ENCODE measurements around the gene TTLL12.
A peak's percentile ranks its signal among the peaks of the same experiment; 100 is the strongest.

TTLL12 gene

DNA sequence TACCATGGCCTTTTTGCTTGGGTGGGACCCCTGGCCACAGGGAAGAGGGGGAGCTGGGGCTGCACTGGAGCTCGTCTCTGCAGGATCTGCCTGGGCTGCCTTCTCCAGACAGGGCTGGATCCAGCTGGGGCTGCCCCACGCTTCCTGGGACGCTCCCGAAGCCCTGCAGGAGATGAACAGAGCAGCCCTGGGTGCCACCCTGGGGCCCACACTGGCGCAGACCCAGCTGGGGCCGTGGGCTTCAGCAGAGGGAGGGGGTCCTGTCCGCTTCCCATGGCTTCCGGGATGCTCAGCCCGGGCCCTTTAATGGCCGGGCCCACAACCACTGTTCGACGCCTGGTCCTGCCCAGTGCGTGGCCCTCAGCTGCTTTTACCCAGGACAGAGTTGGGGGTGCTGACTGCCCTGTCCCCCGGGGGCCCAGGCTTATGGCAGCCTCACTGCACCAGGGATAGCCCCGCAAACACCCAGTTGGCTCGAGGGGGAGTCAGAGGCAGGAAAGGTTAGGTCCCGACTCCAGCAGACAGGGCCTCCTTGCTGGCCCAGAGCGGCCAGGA, 23.6 kb downstream of the TTLL12 start:
- no peak overlapping the region for H3K4me3 ChIP-seq (replicated peaks; ENCODE audit: insufficient read depth, low read length)
- TF ChIP-seq POLR2AphosphoS5 (IDR thresholded peaks at IDR 0.05; ENCODE audit: low read depth) (0 out of 2 replicates have a peak, but pooled peaks have one; percentile 14), SPI1 (IDR thresholded peaks at IDR 0.05; ENCODE audit: borderline replicate concordance, low read depth) (no peak), REST (IDR thresholded peaks at IDR 0.05; ENCODE audit: insufficient replicate concordance, low read depth) (no peak), GABPA (IDR thresholded peaks at IDR 0.05; ENCODE audit: low read depth) (no peak)
- TF ChIP-seq, protein P1, sequence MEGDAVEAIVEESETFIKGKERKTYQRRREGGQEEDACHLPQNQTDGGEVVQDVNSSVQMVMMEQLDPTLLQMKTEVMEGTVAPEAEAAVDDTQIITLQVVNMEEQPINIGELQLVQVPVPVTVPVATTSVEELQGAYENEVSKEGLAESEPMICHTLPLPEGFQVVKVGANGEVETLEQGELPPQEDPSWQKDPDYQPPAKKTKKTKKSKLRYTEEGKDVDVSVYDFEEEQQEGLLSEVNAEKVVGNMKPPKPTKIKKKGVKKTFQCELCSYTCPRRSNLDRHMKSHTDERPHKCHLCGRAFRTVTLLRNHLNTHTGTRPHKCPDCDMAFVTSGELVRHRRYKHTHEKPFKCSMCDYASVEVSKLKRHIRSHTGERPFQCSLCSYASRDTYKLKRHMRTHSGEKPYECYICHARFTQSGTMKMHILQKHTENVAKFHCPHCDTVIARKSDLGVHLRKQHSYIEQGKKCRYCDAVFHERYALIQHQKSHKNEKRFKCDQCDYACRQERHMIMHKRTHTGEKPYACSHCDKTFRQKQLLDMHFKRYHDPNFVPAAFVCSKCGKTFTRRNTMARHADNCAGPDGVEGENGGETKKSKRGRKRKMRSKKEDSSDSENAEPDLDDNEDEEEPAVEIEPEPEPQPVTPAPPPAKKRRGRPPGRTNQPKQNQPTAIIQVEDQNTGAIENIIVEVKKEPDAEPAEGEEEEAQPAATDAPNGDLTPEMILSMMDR (IDR thresholded peaks at IDR 0.05; ENCODE audit: insufficient read depth, low read length) = no peak
- DNase-seq (ENCODE audit: low read depth in 1 of 2, low spot score in 1 of 2) = no peak
- H3K27me3 ChIP-seq (ENCODE audit: insufficient read depth, poor library complexity, severe bottlenecking) = no peaks in the 10 kb centered on the region
- peak overlapping the region; percentile 28 for H3K27ac ChIP-seq (replicated peaks)

GRCh38 chr22:43162412-43163150, 24.4 kb downstream of the TTLL12 start:
- no peak overlapping the region for H3K4me3 ChIP-seq (replicated peaks; ENCODE audit: insufficient read depth, low read length)
- no peak for DNase-seq (ENCODE audit: low read depth in 1 of 2, low spot score in 1 of 2)
- H3K27ac ChIP-seq (replicated peaks) = no peak overlapping the region
- TF ChIP-seq REST (IDR thresholded peaks at IDR 0.05; ENCODE audit: insufficient replicate concordance, low read depth) (no peak), POLR2AphosphoS5 (IDR thresholded peaks at IDR 0.05; ENCODE audit: low read depth) (no peak)
- TF ChIP-seq, protein P1 (IDR thresholded peaks at IDR 0.05; ENCODE audit: insufficient read depth, low read length) = no peak
- no peaks in the 10 kb centered on the region for H3K27me3 ChIP-seq (ENCODE audit: insufficient read depth, poor library complexity, severe bottlenecking)

DNA sequence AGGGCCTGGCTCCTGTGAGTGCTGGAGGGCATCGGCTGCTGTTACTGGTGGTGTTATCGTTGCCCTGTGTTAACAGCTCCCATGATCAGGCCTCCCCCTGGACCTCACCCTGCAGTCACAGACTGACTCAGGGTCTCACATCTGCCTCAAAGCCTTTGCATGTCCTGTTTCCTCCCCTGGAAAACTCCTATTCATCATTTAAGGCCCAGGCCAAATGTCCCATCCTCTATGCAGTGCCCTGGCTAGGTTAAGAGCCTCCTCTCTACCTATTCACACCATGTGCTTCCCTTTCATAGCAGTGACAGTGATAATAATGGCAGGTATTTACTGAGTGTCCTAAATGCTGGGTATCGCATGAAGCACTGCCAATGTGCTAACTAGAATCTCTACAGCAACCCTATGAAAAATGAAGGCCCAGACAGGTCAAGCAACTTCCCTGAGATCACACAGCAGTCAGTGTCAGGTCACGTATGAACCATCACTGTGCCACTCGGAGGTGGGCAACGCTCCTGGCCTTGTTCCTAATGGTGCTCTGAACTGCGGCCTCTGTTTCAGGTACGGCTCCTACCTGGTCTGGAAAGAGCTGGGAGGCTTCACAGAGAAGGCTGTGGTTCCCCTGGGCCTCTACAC, 26.3 kb downstream of the TTLL12 start:
- TF ChIP-seq REST (IDR thresholded peaks at IDR 0.05; ENCODE audit: insufficient replicate concordance, low read depth) = no peak
- no peak for TF ChIP-seq POLR2AphosphoS5 (IDR thresholded peaks at IDR 0.05; ENCODE audit: low read depth)
- no peak for TF ChIP-seq GABPA (IDR thresholded peaks at IDR 0.05; ENCODE audit: low read depth)
- TF ChIP-seq, protein P1 (IDR thresholded peaks at IDR 0.05; ENCODE audit: insufficient read depth, low read length) = no peak
- no peak for TF ChIP-seq SPI1 (IDR thresholded peaks at IDR 0.05; ENCODE audit: borderline replicate concordance, low read depth)
- H3K27ac ChIP-seq (replicated peaks) = no peak overlapping the region
- no peaks in the 10 kb centered on the region for H3K27me3 ChIP-seq (ENCODE audit: insufficient read depth, poor library complexity, severe bottlenecking)
- H3K4me3 ChIP-seq (replicated peaks; ENCODE audit: insufficient read depth, low read length) = no peak overlapping the region
- DNase-seq (ENCODE audit: low read depth in 1 of 2, low spot score in 1 of 2) = no peak

Measured in HL-60 (cell line).